ENCODE data around the gene ANXA3. TPM values are rescaled to one million over a fixed set of nuclear protein-coding genes. Genes with fewer than 3 reads are reported as not detected.

The ANXA3 gene
- total and polyA plus RNA-seq, 12 donors: 0.72 to 14.1 (median 3.8) TPM

GRCh38 chr4:78510681-78511080 is 40.9 kb upstream of the ANXA3 start:
- intact Hi-C loops (cut with DNase I): loop anchor here (10.0 kb wide), 2 partner anchors 456 to 546 kb away; partner anchors contain the start of gene FRAS1 (in 1 of the 2)
- WGBS, 4 donors: 6 to 36% (median 21%) methylated on average over 1 of the region's 1 CpG
- Histone ChIP-seq H3K36me3 (replicated peaks in 1 of 2) (no peaks in the 10 kb centered on the region), H3K4me1 (replicated peaks in 1 of 2) (no peaks in the 10 kb centered on the region), H3K9me3 (replicated peaks in 1 of 3) (no peaks in the 10 kb centered on the region), H3K4me3 (no peak overlapping the region), H3K27me3 (no peaks in the 10 kb centered on the region), H3K27ac (no peak overlapping the region)
- DNase-seq: no peak
- TF ChIP-seq CTCF (IDR thresholded peaks at IDR 0.05) (no peak), POLR2A (IDR thresholded peaks at IDR 0.05) (no peak)

DNA sequence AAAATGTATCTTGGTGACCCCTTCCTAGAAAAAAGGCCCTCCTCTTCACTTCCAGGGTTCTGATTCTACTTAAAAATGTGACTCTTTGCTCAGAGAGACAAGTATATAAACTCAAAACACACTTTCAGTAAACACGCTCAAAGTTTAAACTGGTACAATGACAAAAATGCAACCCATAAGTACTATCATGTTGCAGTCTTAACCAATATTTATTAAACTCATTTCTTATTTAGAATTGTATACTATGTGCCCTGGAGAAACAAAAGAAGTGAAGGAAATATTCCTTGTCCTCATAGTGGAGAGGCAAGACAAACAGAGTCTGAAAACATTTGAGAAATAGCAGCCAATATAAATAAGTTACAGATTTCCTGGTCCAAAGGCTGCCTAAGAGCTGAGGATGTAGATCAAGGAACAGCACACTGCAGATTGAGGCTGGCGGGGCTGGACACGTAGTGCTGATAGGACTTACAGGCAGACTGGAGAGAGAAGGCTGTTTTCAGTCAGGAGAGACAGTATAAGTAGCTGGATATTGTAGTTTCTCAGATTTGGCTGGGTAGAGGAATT is 39.1 kb upstream of the ANXA3 start:
- WGBS, 4 donors: 73 to 85% (median 74%) methylated on average over 3 of the region's 3 CpGs
- TF ChIP-seq CTCF (IDR thresholded peaks at IDR 0.05): no peak
- no peak for TF ChIP-seq POLR2A (IDR thresholded peaks at IDR 0.05)
- Histone ChIP-seq H3K4me1 (replicated peaks in 1 of 2) (no peaks in the 10 kb centered on the region), H3K27me3 (no peaks in the 10 kb centered on the region), H3K4me3 (no peak overlapping the region), H3K9me3 (replicated peaks in 1 of 3) (no peaks in the 10 kb centered on the region), H3K36me3 (replicated peaks in 1 of 2) (no peaks in the 10 kb centered on the region), H3K27ac (no peak overlapping the region)
- DNase-seq: no peak
- intact Hi-C loops (cut with DNase I): loop anchor here (10.0 kb wide), 2 partner anchors 458 to 548 kb away; partner anchors contain the start of gene FRAS1 (in 1 of the 2)

GRCh38 chr4:78513411-78513975 is 38.1 kb upstream of the ANXA3 start:
- H3K4me1 ChIP-seq (replicated peaks in 1 of 2): no peaks in the 10 kb centered on the region
- H3K27me3 ChIP-seq: no peaks in the 10 kb centered on the region
- H3K27ac ChIP-seq: no peak overlapping the region
- H3K9me3 ChIP-seq (replicated peaks in 1 of 3): no peaks in the 10 kb centered on the region
- intact Hi-C loops (cut with DNase I): loop anchor here (10.0 kb wide), 2 partner anchors 459 to 549 kb away; partner anchors contain the start of gene FRAS1 (in 1 of the 2)
- TF ChIP-seq CTCF (IDR thresholded peaks at IDR 0.05): no peak
- no peak for TF ChIP-seq POLR2A (IDR thresholded peaks at IDR 0.05)
- DNase-seq: no peak
- no peak overlapping the region for H3K4me3 ChIP-seq
- WGBS, 4 donors: 73 to 89% (median 81%) methylated on average over 3 of the region's 3 CpGs
- H3K36me3 ChIP-seq (replicated peaks in 1 of 2): no peaks in the 10 kb centered on the region

- intact Hi-C loops (cut with DNase I): loop anchor here (10.0 kb wide), 2 partner anchors 462 to 552 kb away; partner anchors contain the start of gene FRAS1 (in 1 of the 2)
Observed at GRCh38 chr4:78517050-78517652, 34.4 kb upstream of the ANXA3 start.

More at GRCh38 chr4:78517050-78517652, 34.4 kb upstream of the ANXA3 start:
- no peaks in the 10 kb centered on the region for H3K9me3 ChIP-seq (replicated peaks in 1 of 3)
- H3K36me3 ChIP-seq (replicated peaks in 1 of 2): no peaks in the 10 kb centered on the region
- H3K4me3 ChIP-seq: no peak overlapping the region
- H3K27me3 ChIP-seq: no peaks in the 10 kb centered on the region
- 9 to 14% (median 11%) methylated on average over 3 of the region's 3 CpGs for WGBS, 4 donors
- no peak for DNase-seq
- peak; percentile 31 to 70 (median 55) for TF ChIP-seq CTCF (IDR thresholded peaks at IDR 0.05)
- TF ChIP-seq POLR2A (IDR thresholded peaks at IDR 0.05): no peak
- H3K4me1 ChIP-seq (replicated peaks in 1 of 2): no peaks in the 10 kb centered on the region
- no peak overlapping the region for H3K27ac ChIP-seq

Measured in adrenal gland (tissue), 12 donors.